H1 (cell line): Measurements from ENCODE around the gene SFN. TPM values are rescaled to one million over a fixed set of nuclear protein-coding genes. Genes with fewer than 3 reads are reported as not detected.

Source experiments
- CTCF ChIA-PET: fragments of 300-600 bp; sonication (Branson Sonifier 250); formaldehyde crosslinking; loops from one replicate; lab custom pipeline; 2021; ENCODE audit not compliant: partially characterized antibody; lab: Charles Lee
- POLR2A ChIA-PET: fragments of 300-600 bp; sonication (Branson Sonifier 250); formaldehyde crosslinking; loops from one replicate; lab custom pipeline; 2021; ENCODE audit warnings: inconsistent platforms; ENCODE audit not compliant: partially characterized antibody; lab: Charles Lee
- DNase-seq, 2 experiments: peaks; one replicate each; pipeline versions ENCODE4 v3.0.0 to v3.0.0-alpha.2; 2010 to 2022; ENCODE audit warnings: low spot score in 2 of 2, low read depth in 1 of 2, mixed read lengths in 1 of 2
- FAIRE-seq: peaks from 2 replicates; lab custom pipeline; 2011; peaks lifted over from hg19 to GRCh38; lab: Jason Lieb, UNC
- H2AFZ ChIP-seq: 2 replicates; pipeline ENCODE4 v1.8.1; 2012; ENCODE audit warnings: low read length, inconsistent platforms
- H2AK5ac ChIP-seq: 2 replicates; pipeline ENCODE4 v1.6.1; 2013; ENCODE audit warnings: low read depth, low read length
- H2BK120ac ChIP-seq: replicated peaks from 2 replicates; pipeline ENCODE3; 2013; ENCODE audit warnings: low read depth, low read length, inconsistent platforms
- H2BK12ac ChIP-seq: 2 replicates; pipeline ENCODE4 v1.6.1; 2013; ENCODE audit warnings: low read depth, low read length
- H2BK15ac ChIP-seq: 2 replicates; pipeline ENCODE4 v1.6.1; 2013; ENCODE audit warnings: low read length
- H2BK20ac ChIP-seq: 2 replicates; pipeline ENCODE4 v1.6.1; 2013; ENCODE audit warnings: low read length
- H2BK5ac ChIP-seq: 2 replicates; pipeline ENCODE4 v1.6.1; 2013; ENCODE audit warnings: low read depth, low read length
- H3K14ac ChIP-seq: 2 replicates; pipeline ENCODE4 v1.6.1; 2013; ENCODE audit warnings: inconsistent platforms; ENCODE audit not compliant: insufficient read length
- H3K18ac ChIP-seq: 2 replicates; pipeline ENCODE4 v1.6.1; 2013; ENCODE audit warnings: low read length; ENCODE audit errors: extremely low read depth
- H3K23ac ChIP-seq: 2 replicates; pipeline ENCODE4 v1.6.1; 2013; ENCODE audit warnings: inconsistent platforms; ENCODE audit not compliant: insufficient read length
- H3K23me2 ChIP-seq: 2 replicates; pipeline ENCODE4 v1.6.1; 2013; ENCODE audit warnings: low read depth, low read length
- H3K27ac ChIP-seq: 2 replicates; pipeline ENCODE4 v1.6.1; 2011; ENCODE audit warnings: low read depth, low read length, inconsistent platforms
- H3K27me3 ChIP-seq, 4 experiments: replicated peaks in 1 of 4; 1 replicate in 1 of 4; 2 replicates in 3 of 4; pipeline versions ENCODE4 v1.6.1 to v1.8.1; 2011 to 2013; ENCODE audit warnings: low read length in 3 of 4, mild to moderate bottlenecking in 3 of 4, inconsistent platforms in 2 of 4, mixed read lengths in 2 of 4, moderate library complexity in 1 of 4; ENCODE audit not compliant: control insufficient read depth in 3 of 4, insufficient read depth in 3 of 4; ENCODE audit errors: extremely low read depth in 1 of 4
- H3K36me3 ChIP-seq, 4 experiments: 2 replicates each; pipeline versions ENCODE4 v1.6.1 to v1.8.1; 2011 to 2013; ENCODE audit warnings: mild to moderate bottlenecking in 4 of 4, low read length in 3 of 4, moderate library complexity in 2 of 4, control low read depth in 1 of 4, inconsistent platforms in 1 of 4; ENCODE audit not compliant: insufficient read depth in 4 of 4, control insufficient read depth in 2 of 4
- H3K4ac ChIP-seq: replicated peaks from 2 replicates; pipeline ENCODE3; 2013; ENCODE audit warnings: low read length, low read depth, mixed read lengths, inconsistent platforms; ENCODE audit not compliant: insufficient read length
- H3K4me1 ChIP-seq, 4 experiments: replicated peaks in 1 of 4; 1 replicate in 1 of 4; 2 replicates in 3 of 4; pipeline versions ENCODE4 v1.6.1 to v1.8.1; 2011 to 2013; ENCODE audit warnings: low read length in 3 of 4, inconsistent platforms in 2 of 4, mixed read lengths in 1 of 4; ENCODE audit not compliant: insufficient read depth in 4 of 4, control insufficient read depth in 3 of 4
- H3K4me2 ChIP-seq, 2 experiments: 2 replicates each; pipeline versions ENCODE4 v1.6.1 to v1.8.1; 2011 to 2013; ENCODE audit warnings: low read depth in 2 of 2, low read length in 2 of 2, control low read depth in 1 of 2, inconsistent platforms in 1 of 2, mild to moderate bottlenecking in 1 of 2; ENCODE audit not compliant: insufficient read depth in 1 of 2
- H3K4me3 ChIP-seq, 4 experiments: fragments of 200-600, 300-600 bp in 1 of 4; sonication (generic), shearing (Covaris generic), sonication (Bioruptor Twin) in 1 of 4; 2 replicates each; pipeline versions ENCODE4 v1.5.1 to v1.8.1; 2011 to 2016; ENCODE audit warnings: low read length in 4 of 4, low read depth in 3 of 4, control low read depth in 2 of 4, inconsistent platforms in 2 of 4, mild to moderate bottlenecking in 2 of 4, mixed read lengths in 1 of 4, moderate library complexity in 1 of 4; ENCODE audit not compliant: insufficient read depth in 2 of 4; ENCODE audit errors: extremely low read depth in 1 of 4
- H3K56ac ChIP-seq: replicated peaks from 2 replicates; pipeline ENCODE3; 2013; ENCODE audit warnings: low read depth, mild to moderate bottlenecking, mixed read lengths, low read length, inconsistent platforms; ENCODE audit not compliant: insufficient read length
- H3K79me1 ChIP-seq: 2 replicates; pipeline ENCODE4 v1.6.1; 2013; ENCODE audit warnings: low read depth, low read length, control low read depth
- H3K79me2 ChIP-seq, 2 experiments: 2 replicates each; pipeline versions ENCODE4 v1.6.1 to v1.8.1; 2012 to 2013; ENCODE audit warnings: low read length in 2 of 2, mild to moderate bottlenecking in 2 of 2, inconsistent platforms in 1 of 2; ENCODE audit not compliant: insufficient read depth in 2 of 2, control insufficient read depth in 1 of 2
- H3K9ac ChIP-seq, 4 experiments: replicated peaks in 1 of 4; 1 replicate in 1 of 4; 2 replicates in 3 of 4; pipeline versions ENCODE4 v1.6.1 to v1.8.1; 2011 to 2013; ENCODE audit warnings: low read depth in 3 of 4, low read length in 3 of 4, control low read depth in 2 of 4, mild to moderate bottlenecking in 2 of 4, moderate library complexity in 2 of 4, inconsistent platforms in 1 of 4; ENCODE audit errors: extremely low read depth in 1 of 4
- H3K9me3 ChIP-seq, 2 experiments: 2 replicates each; pipeline versions ENCODE4 v1.6.1 to v1.8.1; 2012 to 2013; ENCODE audit warnings: mild to moderate bottlenecking in 2 of 2, moderate library complexity in 2 of 2, control low read depth in 1 of 2, inconsistent platforms in 1 of 2, low read depth in 1 of 2, low read length in 1 of 2, mixed read lengths in 1 of 2; ENCODE audit not compliant: insufficient read depth in 2 of 2
- H4K20me1 ChIP-seq, 2 experiments: replicated peaks in 1 of 2; 2 replicates each; pipeline versions ENCODE3 to v1.8.1; 2011 to 2013; ENCODE audit warnings: inconsistent platforms in 2 of 2, low read length in 2 of 2, mild to moderate bottlenecking in 1 of 2; ENCODE audit not compliant: insufficient read depth in 2 of 2, control insufficient read depth in 1 of 2
- H4K5ac ChIP-seq: 2 replicates; pipeline ENCODE4 v1.6.1; 2013; ENCODE audit warnings: low read length, low read depth, mixed read lengths, inconsistent platforms; ENCODE audit not compliant: insufficient read length
- H4K8ac ChIP-seq: 2 replicates; pipeline ENCODE4 v1.8.0; 2013; ENCODE audit warnings: mild to moderate bottlenecking, moderate library complexity, low read length, inconsistent platforms; ENCODE audit not compliant: insufficient read depth; ENCODE audit errors: extremely low read depth
- H4K91ac ChIP-seq: replicated peaks from 2 replicates; pipeline ENCODE3; 2013; ENCODE audit warnings: low read length, mixed read lengths, inconsistent platforms; ENCODE audit not compliant: insufficient read length
- BACH1 ChIP-seq: IDR thresholded peaks from 2 replicates; pipeline ENCODE4 v1.6.1; 2012; ENCODE audit warnings: low read length, improper control_type of control experiment
- CREB1 ChIP-seq: IDR thresholded peaks from 2 replicates; pipeline ENCODE4 v1.6.1; 2012; ENCODE audit warnings: inconsistent platforms
- HDAC2 ChIP-seq, 2 experiments: fragments of 300-600 bp in 1 of 2; sonication (generic) in 1 of 2; IDR thresholded peaks; 2 replicates each; pipeline ENCODE4 v1.6.1; 2011 to 2012; ENCODE audit warnings: low read depth in 2 of 2, low read length in 2 of 2, mild to moderate bottlenecking in 2 of 2, moderate library complexity in 2 of 2, borderline replicate concordance in 1 of 2, inconsistent platforms in 1 of 2
- JUN ChIP-seq: IDR thresholded peaks from 2 replicates; pipeline ENCODE4 v1.6.1; 2011; ENCODE audit warnings: low read depth, mild to moderate bottlenecking, improper control_type of control experiment, low read length
- MAX ChIP-seq: IDR thresholded peaks from 2 replicates; pipeline ENCODE4 v1.6.1; 2012; ENCODE audit warnings: inconsistent platforms
- TBP ChIP-seq: IDR thresholded peaks from 2 replicates; pipeline ENCODE4 v1.6.1; 2011; ENCODE audit warnings: low read depth, low read length, improper control_type of control experiment
- WGBS, 2 experiments: shearing (Covaris generic) in 1 of 2; methylation state at CpG; one replicate each; pipeline versions ENCODE4 v1.1.6 to v1.1.7; 2013 to 2015; ENCODE audit warnings: low lambda C conversion rate in 2 of 2, mixed read lengths in 2 of 2, inconsistent platforms in 1 of 2, low coverage in 1 of 2, missing lambda C conversion rate in 1 of 2; ENCODE audit not compliant: insufficient replicate concordance in 2 of 2, insufficient coverage in 1 of 2, insufficient read length in 1 of 2; ENCODE audit errors: extremely low coverage in 1 of 2, missing lambda C conversion rate in 1 of 2; 5-methylcytosine and 5-hydroxymethylcytosine counted together
- long read RNA-seq, 2 experiments: library from RNA in 1 of 2; library from capped mRNA in 1 of 2; stranded (forward); transcript quantifications; one replicate each; pipeline ENCODE4 v2.0.0, GENCODE V29; 2021; ENCODE audit warnings: inconsistent platforms in 1 of 2
- polyA minus RNA-seq, 3 experiments: library from RNA; depleted of rRNA, polyadenylated mRNA; stranded (reverse); fragments of >200 nt; gene quantifications; 1 replicate in 2 of 3; 2 replicates in 1 of 3; pipeline ENCODE4 v1.2.3, GENCODE V29; 2011
- polyA plus RNA-seq, 7 experiments: library from polyadenylated mRNA; depleted of rRNA in 3 of 7; stranded (reverse) in 5 of 7; unstranded in 2 of 7; fragments of >200 nt in 5 of 7; fragments of 200-250 nt in 2 of 7; gene quantifications; 1 replicate in 5 of 7; 2 replicates in 1 of 7; 4 replicates in 1 of 7; pipeline versions ENCODE4 v1.2.1 to v1.2.3, GENCODE V29; 2011 to 2013; ENCODE audit warnings: missing spikeins in 2 of 7, mixed read lengths in 2 of 7
- total RNA-seq: library from RNA; stranded (reverse); fragmentation: NEBNext Ultra II Directional; extraction: Animal tissue kit (Norgen Biotek cat#: 25700); gene quantifications from 2 replicates; pipeline ENCODE4 v1.2.1, GENCODE V29; 2021

The SFN gene
- total RNA-seq (3.9 and 4.0 TPM in 2 replicates), polyA plus RNA-seq (2011; rRNA removed) (3.3 and 4.2 TPM in 2 replicates), polyA minus RNA-seq (2011; rRNA and poly(A)+ RNA removed) (0.47 and 1.8 TPM in 2 replicates)
- 3.6 TPM for polyA plus RNA-seq (2011; cell fraction: cytosol; rRNA removed)
- polyA plus RNA-seq (2011; cell fraction: nucleus; rRNA removed): 3.2 TPM
- polyA plus RNA-seq (2012, experiment 1 of 2): 5.0 to 6.8 TPM (median 6.0 TPM) in 4 replicates
- polyA plus RNA-seq (2012, experiment 2 of 2): 4.0 TPM
- 4.2 TPM for polyA plus RNA-seq (2013, experiment 1 of 2)
- polyA plus RNA-seq (2013, experiment 2 of 2): 5.1 TPM
- 4.6 TPM for polyA minus RNA-seq (2011; cell fraction: cytosol; rRNA and poly(A)+ RNA removed)
- 3.7 TPM for polyA minus RNA-seq (2011; cell fraction: nucleus; rRNA and poly(A)+ RNA removed)
- long read RNA-seq, experiment 1, transcript SFN-201 (1 exons, 1,320 nt): major isoform, 10 of 10 reads
- long read RNA-seq, experiment 1, partial matches to known transcripts: 0 of 10 reads
- long read RNA-seq, experiment 1, other reads (novel, unspliced or antisense): 0 of 10 reads
- long read RNA-seq, experiment 2: 0 reads

- Histone ChIP-seq H3K23me2 (peaks cover 9% of the 10 kb centered on the region), H2BK120ac (peak within 1 kb of the TSS; percentile 30), H2BK15ac (no peak within 1 kb of the TSS; the same call in 1 of the 2 replicates), H3K4me2 (peak within 1 kb of the TSS; percentile 60 to 91), H4K8ac (no peak within 1 kb of the TSS; the same call in 1 of the 2 replicates), H3K56ac (no peak within 1 kb of the TSS), H2AK5ac (no peak within 1 kb of the TSS; the same call in 1 of the 2 replicates), H3K18ac (peak within 1 kb of the TSS; percentile 89), H4K5ac (no peak within 1 kb of the TSS), H3K4me1 (peaks cover 0 to 27% (median 21%) of the 10 kb centered on the region in 4 experiments; a peak in 5 of 7 replicates), H2AFZ (no peak within 1 kb of the TSS), H2BK12ac (peak within 1 kb of the TSS; percentile 64; the same call in 1 of the 2 replicates), H3K4me3 (peak within 1 kb of the TSS in 1 of 4 experiments; percentile 68; a peak in 3 of 8 replicates), H3K9me3 (no peaks in the 10 kb centered on the region), H3K23ac (no peak within 1 kb of the TSS), H3K36me3 (no peaks in the 10 kb centered on the region), H2BK20ac (0 out of 2 replicates have a peak within 1 kb of the TSS, but pooled peaks have one; percentile 72), H3K79me1 (no peaks in the 10 kb centered on the region), H4K20me1 (no peaks in the 10 kb centered on the region), H2BK5ac (no peak within 1 kb of the TSS; the same call in 1 of the 2 replicates), H3K27ac (no peak within 1 kb of the TSS), H3K27me3 (peaks cover 4 to 13% (median 12%) of the 10 kb centered on the region in 4 experiments; a peak in 5 of 7 replicates), H3K79me2 (no peaks in the 10 kb centered on the region), H3K14ac (no peak within 1 kb of the TSS), H3K4ac (no peak within 1 kb of the TSS), H4K91ac (peak within 1 kb of the TSS; percentile 76), H3K9ac (no peak within 1 kb of the TSS)
- DNase-seq: peak; percentile 84 to 95
- ChIA-PET POLR2A (interaction anchor here (0.6 to 2.4 kb wide), 8 partner anchors 19 to 363 kb away, joined by 3 to 8 read pairs (median 3); partner anchors contain the start of genes GPATCH3, GPN2 and NUDC), CTCF (interaction anchor here (0.9 to 22.8 kb wide), 9 partner anchors 8 to 261 kb away, joined by 3 to 547 read pairs (median 8); partner anchors contain the start of genes GPN2 and PIGV)
- FAIRE-seq: peak; percentile 13
- WGBS, 2 experiments: 79% methylated on average over 37 of the region's 37 CpGs; no CpG with 5 or more reads in 1 of the 2 experiments
- TF ChIP-seq MAX (peak; percentile 44), TBP (no peak), JUN (no peak), BACH1 (peak; percentile 51; the same call in 1 of the 2 replicates), CREB1 (0 out of 2 replicates have a peak, but pooled peaks have one; percentile 43), HDAC2 (IDR thresholded peaks at IDR 0.05; ENCODE audit: borderline replicate concordance in 1 of 2, low read depth in 2 of 2, low read length in 2 of 2) (no peak)
These were observed at the start of gene SFN for GRCh38 chr1:26862781-26863684. SFN (plus strand) TSS chr1:26863149; CDS start chr1:26863213, 64 bp downstream.
